Esophagus squamous epithelium (tissue), 5 donors: ENCODE results near the gene RIN3. TPM values are rescaled to one million over a fixed set of nuclear protein-coding genes. Genes with fewer than 3 reads are reported as not detected.

ENCODE experiments used
- DNase-seq: peaks from one replicate; lab custom pipeline; 2025; lab: John Stamatoyannopoulos, UW
- H3K27ac ChIP-seq, 4 donors: fragments of 200-600 bp; sonication (generic); one replicate each; pipeline ENCODE4 v1.5.1; 2016 to 2019; ENCODE audit warnings: mild to moderate bottlenecking in 1 of 4
- H3K27me3 ChIP-seq, 4 donors: fragments of 200-600 bp; sonication (generic); 1 replicate in 3 of 4; 2 replicates in 1 of 4; pipeline versions ENCODE4 v1.5.1 to v1.6.0; 2017 to 2021; ENCODE audit warnings: antibody characterized with exemption in 1 of 4
- H3K36me3 ChIP-seq, 3 donors: fragments of 200-600 bp; sonication (generic); one replicate each; pipeline ENCODE4 v1.5.1; 2016 to 2019
- H3K4me1 ChIP-seq, 3 donors: fragments of 200-600 bp; sonication (generic); one replicate each; pipeline ENCODE4 v1.5.1; 2017 to 2019
- H3K4me3 ChIP-seq, 4 donors: fragments of 200-600 bp; sonication (generic); 1 replicate in 3 of 4; 2 replicates in 1 of 4; pipeline ENCODE4 v1.5.1; 2016 to 2019; ENCODE audit warnings: mild to moderate bottlenecking in 2 of 4, moderate library complexity in 1 of 4
- H3K9me3 ChIP-seq, 3 donors: fragments of 200-600 bp; sonication (generic); one replicate each; pipeline ENCODE4 v1.5.1; 2016 to 2019
- POLR2A ChIP-seq, 4 donors: fragments of 450-650 bp; IDR thresholded peaks; one replicate each; pipeline ENCODE4 v1.6.1; 2017; ENCODE audit warnings: antibody characterized with exemption in 4 of 4, mild to moderate bottlenecking in 4 of 4, moderate library complexity in 3 of 4
- WGBS, 2 donors: methylation state at CpG; one replicate each; pipeline ENCODE4 v1.1.5; 2018; 5-methylcytosine and 5-hydroxymethylcytosine counted together
- intact Hi-C: fragments of 100-400 bp; cut with DNase I; formaldehyde crosslinking; loops from one replicate; pipeline ENCODE4 v1.15.0; 2022
- total RNA-seq, 4 donors: library from RNA; depleted of rRNA; stranded (reverse); fragments of >200 nt; gene quantifications; one replicate each; pipeline ENCODE4 v1.1.0, GENCODE V29; 2016
- TF ChIP-seq, protein P1 (sequence below), 6 experiments: fragments of 450-650 bp in 4 of 6; fragments of 200-600 bp in 2 of 6; sonication (generic) in 2 of 6; IDR thresholded peaks; one replicate each; pipeline ENCODE4 v1.5.1; 2016 to 2019; ENCODE audit warnings: antibody characterized with exemption in 6 of 6, mild to moderate bottlenecking in 4 of 6, moderate library complexity in 4 of 6
- donor health status: DM: yes; HTN: yes; CAD: no.

The RIN3 gene
- total RNA-seq, 4 donors from 2014 or later, result 1.9 to 9.7 (median 4.4) TPM

DNA sequence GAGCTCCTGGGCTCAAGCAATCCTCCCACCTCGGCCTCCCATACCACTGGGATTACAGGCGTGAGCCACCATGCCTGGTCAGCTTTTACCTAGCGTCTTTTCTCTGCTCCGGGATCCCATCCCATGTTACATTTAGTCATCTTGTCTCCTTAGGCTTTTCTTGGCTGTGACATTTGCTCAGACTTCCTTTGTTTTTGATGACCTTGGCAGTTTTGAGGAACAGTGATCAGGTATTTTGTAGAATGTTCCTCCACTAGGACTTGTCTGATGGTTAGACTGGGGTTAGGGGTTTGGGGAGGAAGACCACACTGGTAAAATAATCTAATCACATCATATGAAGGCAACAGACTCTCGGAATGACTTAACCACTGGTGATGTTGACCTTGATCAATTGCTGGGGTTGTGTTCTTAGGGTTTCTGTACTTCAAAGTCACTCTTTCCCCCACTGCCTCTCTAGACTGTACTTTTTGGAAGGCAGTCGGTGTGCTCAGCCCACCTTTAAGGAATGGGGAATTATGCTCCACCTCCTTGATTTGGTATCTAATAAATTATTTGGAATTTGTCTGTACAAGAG, 48.4 kb downstream of the RIN3 start:
- peaks cover 3 to 39% (median 15%) of the 10 kb centered on the region in 3 donors for H3K4me1 ChIP-seq
- H3K36me3 ChIP-seq, result peaks cover 0 to 41% (median 0%) of the 10 kb centered on the region in 3 donors
- H3K27me3 ChIP-seq, result no peaks in the 10 kb centered on the region
- WGBS, 2 donors, result 89% methylated on average over 6 of the region's 6 CpGs
- intact Hi-C loops, result no loop called here
- no peak overlapping the region for H3K4me3 ChIP-seq
- H3K9me3 ChIP-seq, result peaks cover 0 to 2% (median 0%) of the 10 kb centered on the region in 3 donors
- DNase-seq, result no peak
- TF ChIP-seq POLR2A (IDR thresholded peaks at IDR 0.05), result no peak
- no peak overlapping the region for H3K27ac ChIP-seq

DNA sequence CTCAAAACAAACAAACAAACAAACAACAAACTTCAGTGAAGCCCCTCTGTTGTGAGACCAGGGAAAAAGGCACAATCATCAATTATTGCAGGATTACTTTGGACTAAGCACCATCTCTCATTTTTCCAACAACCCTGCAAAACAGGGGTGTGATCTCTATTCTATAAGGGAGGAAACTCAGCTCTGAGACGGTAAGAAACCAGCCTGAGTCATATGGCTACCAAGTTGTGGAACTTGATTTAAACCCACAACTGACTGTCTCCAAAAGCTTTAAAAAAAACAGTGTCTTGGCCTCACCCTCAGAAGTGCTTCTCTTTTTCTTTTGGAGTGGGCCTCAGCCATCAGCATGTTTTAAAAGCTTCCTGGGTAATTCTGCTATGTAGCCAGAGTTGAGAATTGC, 49.8 kb downstream of the RIN3 start:
- H3K4me1 ChIP-seq, result peaks cover 3 to 39% (median 15%) of the 10 kb centered on the region in 3 donors
- peaks cover 0 to 36% (median 0%) of the 10 kb centered on the region in 3 donors for H3K36me3 ChIP-seq
- DNase-seq, result no peak
- no peak overlapping the region for H3K4me3 ChIP-seq
- WGBS, 2 donors, result 9 to 38% methylated on average over 1 of the region's 1 CpG
- H3K27ac ChIP-seq, result peak overlapping the region in 3 of 4 donors; percentile 48 to 75 (median 65)
- peaks cover 0 to 5% (median 0%) of the 10 kb centered on the region in 3 donors for H3K9me3 ChIP-seq
- intact Hi-C loops, result no loop called here
- no peaks in the 10 kb centered on the region for H3K27me3 ChIP-seq
- TF ChIP-seq POLR2A (IDR thresholded peaks at IDR 0.05), result no peak
- TF ChIP-seq, protein P1, sequence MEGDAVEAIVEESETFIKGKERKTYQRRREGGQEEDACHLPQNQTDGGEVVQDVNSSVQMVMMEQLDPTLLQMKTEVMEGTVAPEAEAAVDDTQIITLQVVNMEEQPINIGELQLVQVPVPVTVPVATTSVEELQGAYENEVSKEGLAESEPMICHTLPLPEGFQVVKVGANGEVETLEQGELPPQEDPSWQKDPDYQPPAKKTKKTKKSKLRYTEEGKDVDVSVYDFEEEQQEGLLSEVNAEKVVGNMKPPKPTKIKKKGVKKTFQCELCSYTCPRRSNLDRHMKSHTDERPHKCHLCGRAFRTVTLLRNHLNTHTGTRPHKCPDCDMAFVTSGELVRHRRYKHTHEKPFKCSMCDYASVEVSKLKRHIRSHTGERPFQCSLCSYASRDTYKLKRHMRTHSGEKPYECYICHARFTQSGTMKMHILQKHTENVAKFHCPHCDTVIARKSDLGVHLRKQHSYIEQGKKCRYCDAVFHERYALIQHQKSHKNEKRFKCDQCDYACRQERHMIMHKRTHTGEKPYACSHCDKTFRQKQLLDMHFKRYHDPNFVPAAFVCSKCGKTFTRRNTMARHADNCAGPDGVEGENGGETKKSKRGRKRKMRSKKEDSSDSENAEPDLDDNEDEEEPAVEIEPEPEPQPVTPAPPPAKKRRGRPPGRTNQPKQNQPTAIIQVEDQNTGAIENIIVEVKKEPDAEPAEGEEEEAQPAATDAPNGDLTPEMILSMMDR (IDR thresholded peaks at IDR 0.05), result no peak

DNA sequence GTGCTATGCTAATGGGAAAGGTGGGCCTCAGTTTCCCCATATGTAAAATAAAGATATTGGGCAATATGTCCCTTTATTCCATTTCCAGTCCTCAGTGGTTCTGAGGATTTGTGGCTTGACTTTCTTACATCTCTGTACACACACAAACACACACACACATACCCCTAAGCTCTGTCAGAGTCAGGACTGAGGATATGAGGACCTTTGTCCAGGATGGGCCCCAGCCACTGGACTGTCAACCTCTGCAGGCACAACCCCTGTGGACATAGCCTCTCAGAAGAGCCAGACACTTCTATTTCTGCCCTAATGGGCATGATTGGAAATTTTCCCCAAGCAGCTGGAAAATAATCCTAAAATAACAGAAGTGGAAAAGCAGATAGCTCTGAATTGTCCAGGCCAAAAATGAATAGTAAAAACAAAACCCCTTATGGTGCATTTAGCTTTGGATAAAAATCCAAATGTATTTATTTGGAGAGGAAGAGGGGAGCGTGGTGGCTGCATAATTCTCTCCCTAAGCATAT, 50.2 kb downstream of the RIN3 start:
- peak overlapping the region in 3 of 4 donors; percentile 48 to 75 (median 65) for H3K27ac ChIP-seq
- peaks cover 3 to 39% (median 15%) of the 10 kb centered on the region in 3 donors for H3K4me1 ChIP-seq
- TF ChIP-seq, protein P1 (IDR thresholded peaks at IDR 0.05), result no peak
- TF ChIP-seq POLR2A (IDR thresholded peaks at IDR 0.05), result no peak
- peaks cover 0 to 5% (median 0%) of the 10 kb centered on the region in 3 donors for H3K9me3 ChIP-seq
- H3K36me3 ChIP-seq, result peaks cover 0 to 33% (median 0%) of the 10 kb centered on the region in 3 donors
- intact Hi-C loops, result no loop called here
- no peak for DNase-seq
- 60 to 77% methylated on average over 1 of the region's 1 CpG for whole genome bisulfite sequencing, 2 donors
- no peak overlapping the region for H3K4me3 ChIP-seq
- no peaks in the 10 kb centered on the region for H3K27me3 ChIP-seq

DNA sequence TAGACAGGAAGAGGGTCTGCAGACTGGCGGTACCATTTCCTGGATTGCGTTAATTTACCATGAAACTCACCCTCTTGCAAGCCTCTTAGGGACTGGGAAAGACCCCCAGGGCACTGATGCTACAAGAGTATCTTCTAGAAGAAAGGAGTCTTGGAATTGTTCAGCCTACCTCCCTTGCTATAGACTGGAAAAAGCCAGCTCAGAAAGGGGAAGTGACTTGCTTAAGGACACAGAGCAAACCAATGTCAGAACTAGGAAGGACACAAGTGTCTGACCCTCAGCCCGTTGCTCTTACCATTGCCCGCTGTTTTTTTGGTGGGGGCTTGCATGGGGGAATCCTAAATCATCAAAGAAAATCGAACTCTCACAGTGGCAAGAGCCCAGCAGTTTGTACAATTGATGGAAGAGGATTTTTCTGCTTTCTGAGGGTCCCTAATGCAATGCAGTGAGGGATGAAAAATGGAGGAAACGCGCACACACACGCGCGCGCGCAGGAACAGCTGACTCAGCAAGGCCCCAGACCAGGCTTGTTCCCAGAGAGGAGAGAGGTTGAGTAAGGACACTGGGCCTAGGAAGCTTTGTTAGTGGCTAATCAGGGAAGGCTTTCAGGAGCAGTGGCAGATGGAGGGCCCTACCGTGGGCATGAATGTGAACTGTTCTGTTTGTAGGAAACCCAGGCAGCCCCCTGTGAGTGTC, 50.9 kb downstream of the RIN3 start:
- 65 to 69% methylated on average over 9 to 12 of the region's 13 CpGs for WGBS, 2 donors
- Histone ChIP-seq H3K36me3 (peaks cover 0 to 27% (median 0%) of the 10 kb centered on the region in 3 donors), H3K4me3 (no peak overlapping the region), H3K27ac (peak overlapping the region in 3 of 4 donors; percentile 48 to 75 (median 65)), H3K27me3 (no peaks in the 10 kb centered on the region), H3K9me3 (peaks cover 0 to 5% (median 0%) of the 10 kb centered on the region in 3 donors), H3K4me1 (peaks cover 3 to 39% (median 15%) of the 10 kb centered on the region in 3 donors)
- TF ChIP-seq, protein P1 (IDR thresholded peaks at IDR 0.05), result no peak
- TF ChIP-seq POLR2A (IDR thresholded peaks at IDR 0.05), result no peak
- DNase-seq, result no peak
- intact Hi-C loops, result no loop called here

DNA sequence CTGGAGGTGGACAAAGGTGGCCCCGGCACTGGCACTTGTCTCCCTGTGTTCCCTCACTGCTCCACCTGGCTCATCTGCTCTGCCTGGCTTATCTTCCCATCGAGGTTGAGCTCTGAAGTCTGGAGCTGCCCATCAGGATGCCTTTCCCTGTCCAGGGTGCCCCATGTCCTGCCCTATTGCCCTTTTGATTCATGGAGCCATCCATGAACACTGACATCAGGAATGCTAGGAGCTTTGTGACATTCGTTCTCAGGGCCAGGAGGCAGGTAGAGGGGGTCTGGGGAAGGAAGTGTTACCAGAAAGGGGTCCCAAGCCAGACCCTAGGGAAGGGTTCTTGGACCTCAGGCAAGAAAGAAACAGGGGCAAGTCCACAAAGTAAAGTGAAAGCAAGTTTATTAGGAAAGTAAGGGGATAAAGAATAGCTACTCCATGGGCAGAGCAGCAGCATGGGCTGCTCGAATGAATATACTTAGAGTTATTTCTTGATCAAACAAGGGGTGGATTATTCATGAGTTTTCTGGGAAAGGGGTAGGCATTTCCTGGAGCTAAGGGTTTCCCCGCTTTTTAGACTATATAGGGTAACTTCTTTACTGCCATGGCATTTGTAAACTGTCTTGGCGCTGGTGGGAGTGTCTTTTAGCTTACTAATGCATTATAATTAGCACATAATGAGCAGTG, 51.6 kb downstream of the RIN3 start:
- Histone ChIP-seq H3K9me3 (peaks cover 0 to 5% (median 0%) of the 10 kb centered on the region in 3 donors), H3K4me1 (peaks cover 3 to 37% (median 15%) of the 10 kb centered on the region in 3 donors), H3K36me3 (peaks cover 0 to 20% (median 0%) of the 10 kb centered on the region in 3 donors), H3K27me3 (no peaks in the 10 kb centered on the region), H3K27ac (peak overlapping the region in 3 of 4 donors; percentile 3 to 34 (median 29)), H3K4me3 (no peak overlapping the region)
- DNase-seq, result no peak
- intact Hi-C loops, result no loop called here
- TF ChIP-seq, protein P1 (IDR thresholded peaks at IDR 0.05), result no peak
- WGBS, 2 donors, result 62 to 70% methylated on average over 5 to 6 of the region's 6 CpGs
